HK-2 (cell line): ENCODE measurements around the gene CARS1.

Experiments
- DNase-seq: peaks from one replicate; pipeline ENCODE4 v3.0.0-alpha.2; 2018; ENCODE audit not compliant: unreplicated experiment

CARS1 gene

GRCh38 chr11:3009481-3009880 is 47.7 kb downstream of the CARS1 start:
- DNase-seq = no peak

DNA sequence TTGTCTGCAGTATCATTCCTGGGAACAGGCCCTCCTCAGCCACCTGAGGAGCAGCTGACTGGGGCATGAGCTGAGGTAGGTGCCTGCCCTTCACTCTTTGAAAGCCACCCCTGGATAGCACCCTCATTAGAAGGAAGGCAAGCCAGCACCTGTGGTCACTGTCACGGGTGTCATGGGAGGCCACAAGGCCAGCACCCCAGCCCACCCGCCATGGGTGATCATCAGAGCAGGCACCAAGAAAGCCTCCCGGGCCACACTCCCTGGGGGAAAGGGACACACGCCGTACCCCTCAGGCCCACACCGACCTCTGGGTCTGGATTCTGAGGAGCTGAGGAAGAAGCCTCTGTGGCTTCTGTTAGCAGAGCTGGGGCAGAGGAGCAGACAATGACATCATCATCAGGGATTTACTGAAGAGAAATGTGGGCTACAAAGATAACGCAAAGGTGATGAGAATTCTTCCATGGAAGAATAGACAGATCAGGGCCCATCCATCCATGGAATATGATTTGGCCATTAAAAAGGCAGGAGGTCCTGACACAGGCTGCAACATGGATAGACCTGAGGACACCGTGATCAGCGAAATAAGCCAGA is 48.4 kb downstream of the CARS1 start:
- no peak for DNase-seq

GRCh38 chr11:3007404-3008010 is 49.7 kb downstream of the CARS1 start:
- DNase-seq = no peak

- no peak for DNase-seq
Measured at GRCh38 chr11:3006505-3007260, 50.5 kb downstream of the CARS1 start.

GRCh38 chr11:3004481-3004880 is 52.7 kb downstream of the CARS1 start:
- DNase-seq = no peak

DNA sequence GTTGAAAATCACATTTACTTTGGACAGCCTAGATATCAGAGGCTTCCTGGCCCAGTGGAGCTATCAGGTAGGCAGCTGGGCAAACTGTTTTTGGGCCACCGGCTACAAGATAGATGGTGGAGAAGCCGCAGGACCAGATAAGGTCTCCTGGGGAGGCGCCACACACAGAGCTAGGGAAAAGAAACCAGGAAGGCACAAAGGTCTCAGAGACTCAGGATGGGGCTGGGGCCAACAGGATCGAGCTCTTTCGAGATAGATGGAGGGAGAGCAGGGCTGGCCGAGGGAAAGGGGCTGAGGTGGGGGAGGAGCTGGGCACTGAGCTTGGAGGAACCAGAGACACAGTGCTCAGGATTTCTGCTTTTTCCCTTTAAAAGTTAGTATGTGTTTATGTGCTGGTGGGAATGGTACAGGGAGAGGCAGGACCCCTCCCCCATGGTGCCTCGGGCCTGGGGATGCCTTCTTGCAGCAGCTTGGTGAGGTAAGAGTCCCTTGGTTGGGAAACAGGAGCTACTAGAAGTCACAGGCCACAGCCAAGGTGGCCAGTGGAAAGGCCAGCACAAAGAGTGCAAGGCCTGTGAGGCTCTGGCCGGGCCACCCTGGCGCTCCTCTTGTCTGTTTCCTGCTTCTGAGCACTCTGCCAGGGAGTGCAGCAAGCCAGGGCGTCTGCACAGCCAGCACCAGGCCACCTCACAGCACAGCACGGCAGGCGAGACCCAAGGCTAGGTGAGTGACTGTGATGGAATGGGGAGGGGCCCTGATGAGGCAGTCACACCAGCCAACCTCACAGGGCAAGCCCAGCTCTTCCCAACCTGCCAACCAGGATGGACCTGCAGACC is 53.6 kb downstream of the CARS1 start:
- no peak for DNase-seq

- DNase-seq = no peak
Measured at GRCh38 chr11:3002871-3003270, 54.4 kb downstream of the CARS1 start.

- DNase-seq = no peak
Measured at GRCh38 chr11:3002351-3002861, 54.8 kb downstream of the CARS1 start.

GRCh38 chr11:3001496-3001895 is 55.7 kb downstream of the CARS1 start:
- no peak for DNase-seq

DNA sequence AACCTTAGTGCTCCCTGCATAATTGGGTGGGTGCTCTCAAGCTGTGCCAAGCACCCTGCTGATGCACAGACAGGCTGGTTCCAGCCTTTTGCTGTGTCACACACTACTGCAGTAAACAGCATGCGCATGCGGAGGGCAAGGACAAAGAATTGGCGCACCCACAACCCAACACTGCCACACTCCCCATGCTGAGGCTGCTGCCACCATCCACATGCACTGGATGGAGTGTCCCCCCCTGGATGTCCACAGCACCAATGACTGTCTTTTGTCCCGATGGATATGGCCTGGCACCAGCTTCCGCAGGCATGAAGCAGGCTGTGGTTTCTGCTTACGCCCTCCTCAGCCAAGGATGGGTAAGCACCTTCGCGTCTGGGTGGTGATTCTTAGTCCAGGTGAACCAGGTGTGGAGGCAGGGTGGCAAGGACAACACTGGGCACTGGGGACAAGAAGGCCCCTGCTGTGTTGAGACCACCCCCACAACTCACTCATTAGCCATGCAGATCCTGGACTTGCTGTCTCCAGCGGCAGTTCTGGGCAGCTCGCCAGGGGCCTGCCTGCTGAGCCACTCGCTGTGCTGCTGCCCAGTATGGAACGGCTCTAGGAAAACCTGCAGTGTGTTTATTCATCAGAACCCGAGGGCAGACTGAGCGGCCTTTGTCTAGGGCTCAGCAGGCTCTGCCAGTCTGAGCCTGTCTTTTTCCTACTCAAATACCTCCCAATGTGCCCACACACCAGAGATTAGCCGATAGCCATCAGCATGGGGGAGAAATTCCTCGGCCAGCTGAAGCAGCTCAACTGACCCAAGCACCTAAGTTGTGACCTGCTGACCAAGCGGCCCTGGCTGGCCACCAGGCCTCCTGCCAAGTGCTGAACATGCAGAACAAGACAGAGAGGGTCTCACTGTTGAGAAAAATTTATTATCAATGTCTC is 56.9 kb downstream of the CARS1 start:
- DNase-seq = no peak

GRCh38 chr11:2999464-2999998 is 57.7 kb downstream of the CARS1 start:
- no peak for DNase-seq

DNA sequence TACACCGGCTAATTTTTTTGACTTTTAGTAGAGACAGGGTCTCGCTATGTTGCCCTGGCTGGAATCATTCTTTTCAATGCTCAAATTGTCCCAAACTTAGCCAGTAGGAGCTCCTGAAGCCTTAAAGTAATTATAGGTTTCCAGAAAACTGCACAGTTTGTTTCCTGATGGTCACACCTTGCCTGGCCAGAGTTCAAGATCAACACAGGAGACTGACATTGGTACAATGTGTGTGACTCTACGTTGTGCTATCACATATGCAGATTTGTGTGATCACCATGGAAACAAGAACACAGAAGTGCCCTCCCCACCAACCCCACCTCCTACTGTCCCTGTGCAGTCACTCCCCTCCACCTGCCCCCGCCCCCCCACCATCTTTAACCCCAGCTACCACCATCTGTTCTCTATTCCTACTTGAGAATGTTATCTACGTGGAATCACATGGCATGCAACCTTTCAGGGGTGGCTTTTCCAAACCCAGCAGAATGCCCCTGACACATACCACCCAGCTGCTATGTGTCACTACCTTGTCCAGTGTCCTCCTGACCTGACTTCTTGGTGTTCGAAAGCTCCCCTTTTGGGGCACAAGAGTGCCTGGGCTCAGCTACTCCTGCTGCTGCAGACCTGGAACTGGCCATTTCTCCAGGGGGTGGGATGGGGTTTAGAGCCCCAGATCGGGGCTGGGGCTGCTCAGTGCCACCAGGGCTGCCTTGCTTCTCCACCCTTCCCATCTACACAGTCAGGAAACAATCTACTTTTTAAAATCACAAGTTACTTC is 59.0 kb downstream of the CARS1 start:
- DNase-seq = no peak

GRCh38 chr11:2997406-2997805 is 59.8 kb downstream of the CARS1 start:
- no peak for DNase-seq

- no peak for DNase-seq
Measured at GRCh38 chr11:2996976-2997375, 60.2 kb downstream of the CARS1 start.

- no peak for DNase-seq
Measured at GRCh38 chr11:2995893-2996554, 61.2 kb downstream of the CARS1 start.

- no peak for DNase-seq
Measured at GRCh38 chr11:2995031-2995561, 62.1 kb downstream of the CARS1 start.

DNA sequence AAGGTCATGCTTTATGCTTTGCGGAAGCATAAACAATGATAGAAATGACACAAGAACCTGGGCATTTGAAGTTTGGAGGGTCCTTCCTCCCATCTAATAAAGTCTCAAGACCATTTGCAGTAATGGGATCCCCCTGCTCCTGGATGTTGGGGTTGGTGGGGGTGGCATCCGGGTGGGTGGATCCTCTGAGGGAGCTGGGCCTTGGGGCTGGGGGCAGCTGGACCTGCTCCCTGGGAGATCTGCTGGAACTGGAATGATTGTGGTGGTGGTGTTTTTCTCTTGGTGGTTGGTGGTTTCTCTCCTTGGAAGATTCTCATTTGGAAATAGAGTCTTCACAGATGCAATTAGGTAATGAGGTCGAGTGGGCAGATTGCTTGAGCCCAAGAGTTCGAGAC is 62.9 kb downstream of the CARS1 start:
- DNase-seq = no peak

DNA sequence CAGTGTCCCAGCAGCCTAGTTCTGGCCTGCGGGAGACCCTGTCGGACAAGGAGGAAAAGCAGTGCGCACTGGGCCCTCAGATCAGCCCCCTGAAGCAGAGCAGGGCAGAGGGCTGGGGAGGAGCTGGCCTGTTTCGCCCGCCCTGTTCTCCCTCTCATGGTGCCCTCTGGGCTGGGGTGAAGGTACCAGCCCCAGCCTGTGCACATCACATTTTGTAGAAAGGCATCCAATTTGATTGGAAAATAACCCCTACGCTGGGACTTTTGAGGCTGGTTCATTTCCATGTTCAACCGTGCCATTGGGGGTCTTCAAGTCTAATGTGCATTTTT is 64.3 kb downstream of the CARS1 start:
- no peak for DNase-seq

DNA sequence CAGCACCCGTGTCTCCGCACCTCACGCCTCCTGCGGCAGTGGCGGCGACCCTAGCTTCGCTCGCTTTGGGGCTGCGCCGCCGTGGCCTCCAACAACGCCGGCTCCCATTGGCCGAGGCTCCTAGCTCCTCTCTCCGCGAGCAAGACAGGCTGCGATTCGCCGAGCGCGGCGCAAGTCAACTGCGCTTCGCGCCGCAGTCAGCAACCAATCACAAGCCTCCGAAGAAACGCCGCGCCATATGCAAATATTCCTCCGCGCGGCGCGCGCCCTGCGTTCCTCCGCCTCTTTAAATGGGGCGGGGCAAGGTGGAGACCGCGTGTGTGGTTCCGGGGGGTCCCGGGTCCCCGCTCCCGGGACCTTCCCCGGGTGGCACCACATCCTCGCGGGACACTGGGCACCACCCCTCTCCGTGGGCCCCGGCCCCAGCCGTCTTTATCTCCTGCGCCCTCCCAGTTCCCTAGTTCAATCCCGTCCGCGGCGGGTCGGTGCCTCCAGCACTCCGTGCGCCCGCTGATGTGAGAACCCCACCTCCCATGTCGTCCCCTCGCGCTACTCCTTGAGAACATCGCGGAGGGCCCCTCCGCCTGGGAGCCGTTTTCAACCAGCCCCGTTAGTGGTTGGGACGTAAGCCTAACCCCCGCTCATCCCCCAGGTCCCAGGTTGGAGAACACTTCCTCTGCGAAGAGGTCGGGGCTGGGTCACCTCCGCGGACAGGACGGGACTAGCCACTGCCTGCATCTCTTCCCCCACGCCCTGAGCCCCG is 64.8 kb downstream of the CARS1 start, which contains the start of gene NAP1L4:
TSS of gene NAP1L4 (minus strand) at position 96 of the 763 bp plus-strand sequence. CDS start 13,109 bp downstream, outside the sequence.
- DNase-seq = peak; percentile 92
